ENCODE results near the gene PKN3. TPM values are rescaled to one million over a fixed set of nuclear protein-coding genes. Genes with fewer than 3 reads are reported as not detected.
A peak's percentile ranks its signal among the peaks of the same experiment; 100 is the strongest.

Gene PKN3
- total RNA-seq, 2 experiments from 2014 or later, result 8.2 to 9.1 TPM

DNA sequence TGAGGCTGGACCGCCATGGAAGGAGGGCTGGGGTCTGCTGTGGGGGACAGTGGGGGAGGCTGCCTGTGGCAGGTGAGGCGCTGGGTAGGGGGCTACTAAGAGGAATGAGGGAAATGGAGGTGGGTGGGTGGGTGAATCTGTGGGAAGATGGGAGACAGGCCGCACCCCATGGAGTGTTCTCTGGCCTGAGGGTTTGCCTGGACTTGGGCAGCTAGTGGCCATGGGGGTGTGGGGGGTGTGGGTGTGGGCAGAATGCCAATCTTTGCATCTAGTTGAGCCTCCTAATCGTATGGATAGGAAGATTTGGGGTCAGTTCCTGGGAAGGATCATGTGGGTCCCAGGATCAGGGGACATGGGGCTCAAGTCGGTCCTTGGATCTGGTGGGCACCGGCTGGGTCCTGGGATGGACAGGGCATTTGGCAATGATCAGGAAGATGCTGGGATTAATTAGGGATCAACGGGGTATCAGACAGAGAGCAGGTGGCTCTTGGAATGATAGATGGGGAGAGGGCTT is 21.1 kb downstream of the PKN3 start:
- POLR2A ChIA-PET, result no interaction called here
- Mint-ChIP-seq H3K27ac (peak overlapping the region; percentile 94), H3K27me3 (no peaks in the 10 kb centered on the region), H3K36me3 (ENCODE audit: low read depth) (peaks cover 15% of the 10 kb centered on the region), H3K9me3 (no peaks in the 10 kb centered on the region), H3K4me1 (peaks cover 52% of the 10 kb centered on the region), H3K4me3 (peak overlapping the region; percentile 94)
- DNase-seq, result no peak
- CTCF ChIA-PET, result interaction anchor here (1.3 to 1.8 kb wide), 2 partner anchors 9 to 22 kb away, joined by 5 to 11 read pairs; partner anchors contain the start of gene PKN3

DNA sequence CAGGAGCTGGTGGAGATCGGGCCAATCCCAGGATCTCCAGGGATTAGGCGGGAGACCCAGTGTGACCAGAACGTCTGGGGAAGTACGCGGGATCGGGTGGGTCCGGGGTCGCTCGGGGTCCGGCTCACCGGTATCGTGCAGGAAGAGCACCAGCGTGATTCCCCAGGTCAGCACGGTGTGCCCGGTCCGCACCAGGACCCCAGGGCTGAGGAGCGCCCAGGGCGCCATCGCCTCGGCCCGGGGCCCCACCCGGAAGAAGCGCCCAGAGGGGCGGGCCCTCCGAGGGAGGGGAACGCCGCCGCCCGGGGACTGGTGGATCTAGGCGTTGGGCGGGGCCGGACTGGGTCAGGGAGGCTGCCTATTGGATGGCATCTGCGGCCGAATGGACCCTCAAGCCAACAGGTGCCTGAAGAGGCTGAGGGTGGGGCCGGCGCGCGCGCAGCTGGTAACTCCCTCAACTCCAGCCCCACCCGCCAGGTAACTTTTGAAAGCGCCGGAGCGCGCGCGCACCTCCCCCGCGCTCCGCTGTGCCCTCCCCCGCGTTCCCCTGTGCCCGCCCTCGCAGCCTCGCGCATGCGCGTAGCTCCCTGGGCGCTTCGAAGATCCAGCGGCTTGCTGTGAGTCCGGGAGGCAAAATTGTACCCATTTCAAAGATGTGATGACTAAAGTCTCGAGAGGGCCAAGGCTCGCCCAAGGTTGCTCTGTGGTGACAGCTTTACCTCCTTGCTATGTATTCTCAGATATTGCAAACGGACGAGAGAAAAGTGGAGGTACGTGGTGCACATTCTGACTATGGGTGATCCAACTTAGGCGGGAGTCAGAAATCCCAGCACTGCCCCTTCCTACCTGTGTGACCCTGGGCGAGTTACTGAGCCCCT is 21.8 kb downstream of the PKN3 start, which contains the start of gene ZDHHC12:
Gene ZDHHC12, minus strand, starts transcription at position 262 of the 878 bp plus-strand sequence. Its CDS starts 34 bp downstream, at position 228.
- no peaks in the 10 kb centered on the region for H3K27me3 Mint-ChIP-seq
- POLR2A ChIA-PET, result interaction anchor here (0.6 to 0.9 kb wide), 2 partner anchors 171 to 677 kb away, joined by 3 to 4 read pairs; no protein-coding TSS in a partner anchor
- H3K27ac Mint-ChIP-seq, result peak within 1 kb of the TSS; percentile 94
- H3K4me3 Mint-ChIP-seq, result peak within 1 kb of the TSS; percentile 94
- CTCF ChIA-PET, result interaction anchor here (0.6 to 1.8 kb wide), 7 partner anchors 9 to 412 kb away, joined by 3 to 11 read pairs (median 4); partner anchors contain the start of gene PKN3
- peaks cover 53% of the 10 kb centered on the region for H3K4me1 Mint-ChIP-seq
- H3K36me3 Mint-ChIP-seq (ENCODE audit: low read depth), result peaks cover 15% of the 10 kb centered on the region
- H3K9me3 Mint-ChIP-seq, result no peaks in the 10 kb centered on the region
- DNase-seq, result peak; percentile 100

DNA sequence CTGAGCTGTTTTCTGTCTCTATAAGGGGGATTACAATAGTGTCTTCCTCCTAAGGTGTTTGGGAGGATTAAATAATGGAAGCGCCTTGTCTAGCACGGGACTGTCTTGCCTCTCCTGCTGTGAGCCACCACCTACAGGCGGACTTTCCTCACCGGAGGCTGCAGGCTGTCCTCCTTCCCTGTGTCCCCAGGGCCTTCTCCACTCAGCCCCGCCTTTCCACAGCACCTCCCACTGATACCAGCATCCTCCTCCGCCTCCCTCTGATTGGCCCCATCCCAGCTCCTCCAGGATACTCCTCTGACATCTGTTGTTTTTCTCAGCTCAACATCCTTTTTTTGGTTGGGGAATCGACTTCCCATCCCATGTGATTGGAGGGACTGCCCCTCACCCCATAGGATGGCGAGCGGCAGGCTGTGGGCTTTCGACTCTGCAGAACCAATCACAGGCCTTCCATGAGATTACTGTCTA is 22.5 kb downstream of the PKN3 start:
- Mint-ChIP-seq H3K36me3 (ENCODE audit: low read depth) (peaks cover 14% of the 10 kb centered on the region), H3K27me3 (no peaks in the 10 kb centered on the region), H3K27ac (peak overlapping the region; percentile 89), H3K4me3 (peak overlapping the region; percentile 94), H3K4me1 (peaks cover 55% of the 10 kb centered on the region), H3K9me3 (no peaks in the 10 kb centered on the region)
- peak; percentile 57 for DNase-seq
- ChIA-PET CTCF (interaction anchor here (0.6 to 1.8 kb wide), 7 partner anchors 8 to 413 kb away, joined by 3 to 11 read pairs (median 4); partner anchors contain the start of gene PKN3), POLR2A (interaction anchor here (0.9 kb wide), 1 partner anchor 172 kb away, joined by 3 read pairs; no protein-coding TSS in a partner anchor)

DNA sequence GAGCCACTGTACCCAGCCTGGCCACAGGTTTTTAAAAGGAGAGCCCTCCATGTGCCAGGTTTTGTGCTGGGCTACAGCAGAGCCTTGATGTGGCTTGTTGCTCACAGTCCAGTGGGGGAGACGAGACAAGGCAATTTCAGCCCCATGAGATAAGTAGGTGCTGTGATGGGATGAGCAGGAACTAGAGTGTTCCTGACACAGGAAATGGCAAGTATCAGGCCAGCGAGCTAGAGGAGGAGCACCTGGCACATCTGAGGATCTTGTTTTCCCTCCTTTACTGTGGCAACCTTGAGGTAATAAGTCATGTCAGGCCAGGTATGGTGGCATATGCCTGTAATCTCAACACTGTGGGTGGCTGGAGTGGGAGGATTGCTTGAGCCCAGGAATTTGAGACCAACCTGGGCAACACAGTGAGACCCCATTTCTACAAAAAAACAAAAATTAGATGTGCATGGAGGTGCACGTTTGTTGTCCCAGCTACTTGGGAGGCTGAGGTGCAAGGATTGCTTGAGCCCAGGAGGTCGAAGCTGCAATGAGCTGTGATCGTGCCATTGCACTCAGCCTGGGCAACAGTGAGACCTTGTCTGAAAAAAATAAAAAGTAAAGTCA is 25.4 kb downstream of the PKN3 start:
- peak overlapping the region; percentile 62 for H3K27ac Mint-ChIP-seq
- ChIA-PET CTCF (interaction anchor here (1.5 kb wide), 1 partner anchor 18 kb away, joined by 3 read pairs; no protein-coding TSS in a partner anchor), POLR2A (no interaction called here)
- no peak for DNase-seq
- H3K4me3 Mint-ChIP-seq, result no peak overlapping the region
- no peaks in the 10 kb centered on the region for H3K9me3 Mint-ChIP-seq
- H3K36me3 Mint-ChIP-seq (ENCODE audit: low read depth), result peaks cover 2% of the 10 kb centered on the region
- no peaks in the 10 kb centered on the region for H3K27me3 Mint-ChIP-seq
- peaks cover 45% of the 10 kb centered on the region for H3K4me1 Mint-ChIP-seq

DNA sequence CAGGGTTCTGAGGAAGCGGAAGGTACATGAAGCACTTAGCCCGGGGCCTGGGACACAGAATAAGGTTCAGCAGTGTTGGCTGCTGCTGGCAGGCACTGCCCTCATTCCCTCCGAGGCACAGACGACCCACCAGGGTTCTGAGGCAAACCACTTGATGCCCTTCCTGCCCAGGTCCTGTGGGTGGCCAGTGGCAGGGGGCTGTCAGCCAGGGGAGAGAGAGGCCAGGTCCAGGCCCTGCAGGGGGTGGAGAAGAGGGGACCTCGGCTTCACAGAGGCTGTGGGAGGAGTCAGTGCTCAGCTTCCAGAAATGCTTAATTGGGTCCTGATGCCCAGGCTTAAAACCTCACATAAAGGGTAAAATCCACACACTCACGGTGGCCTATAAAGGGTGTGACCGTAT is 26.0 kb downstream of the PKN3 start:
- no peaks in the 10 kb centered on the region for H3K27me3 Mint-ChIP-seq
- DNase-seq, result no peak
- H3K27ac Mint-ChIP-seq, result no peak overlapping the region
- H3K4me1 Mint-ChIP-seq, result peaks cover 41% of the 10 kb centered on the region
- H3K36me3 Mint-ChIP-seq (ENCODE audit: low read depth), result peaks cover 2% of the 10 kb centered on the region
- POLR2A ChIA-PET, result no interaction called here
- no peaks in the 10 kb centered on the region for H3K9me3 Mint-ChIP-seq
- H3K4me3 Mint-ChIP-seq, result no peak overlapping the region
- CTCF ChIA-PET, result interaction anchor here (1.5 kb wide), 1 partner anchor 17 kb away, joined by 3 read pairs; no protein-coding TSS in a partner anchor

DNA sequence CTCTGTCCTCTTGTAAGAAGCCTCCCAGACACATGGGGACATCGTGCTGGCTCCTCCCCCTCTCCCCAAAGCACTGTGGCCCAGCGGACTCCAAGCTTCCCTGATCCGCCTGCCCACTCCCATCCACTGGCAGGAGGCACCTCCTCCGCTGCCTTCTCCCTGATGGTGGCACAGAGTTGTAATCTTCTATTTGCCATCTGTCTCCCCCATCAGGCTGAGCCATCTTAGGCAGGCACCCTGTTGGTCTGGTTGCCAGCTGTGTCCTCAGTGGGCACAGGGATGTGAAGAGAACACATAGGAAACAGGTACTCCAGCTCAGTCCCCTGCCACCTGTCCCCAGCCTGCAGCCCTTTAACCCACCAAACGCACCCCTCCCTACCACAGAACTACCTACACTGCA is 27.0 kb downstream of the PKN3 start:
- H3K27ac Mint-ChIP-seq, result no peak overlapping the region

DNA sequence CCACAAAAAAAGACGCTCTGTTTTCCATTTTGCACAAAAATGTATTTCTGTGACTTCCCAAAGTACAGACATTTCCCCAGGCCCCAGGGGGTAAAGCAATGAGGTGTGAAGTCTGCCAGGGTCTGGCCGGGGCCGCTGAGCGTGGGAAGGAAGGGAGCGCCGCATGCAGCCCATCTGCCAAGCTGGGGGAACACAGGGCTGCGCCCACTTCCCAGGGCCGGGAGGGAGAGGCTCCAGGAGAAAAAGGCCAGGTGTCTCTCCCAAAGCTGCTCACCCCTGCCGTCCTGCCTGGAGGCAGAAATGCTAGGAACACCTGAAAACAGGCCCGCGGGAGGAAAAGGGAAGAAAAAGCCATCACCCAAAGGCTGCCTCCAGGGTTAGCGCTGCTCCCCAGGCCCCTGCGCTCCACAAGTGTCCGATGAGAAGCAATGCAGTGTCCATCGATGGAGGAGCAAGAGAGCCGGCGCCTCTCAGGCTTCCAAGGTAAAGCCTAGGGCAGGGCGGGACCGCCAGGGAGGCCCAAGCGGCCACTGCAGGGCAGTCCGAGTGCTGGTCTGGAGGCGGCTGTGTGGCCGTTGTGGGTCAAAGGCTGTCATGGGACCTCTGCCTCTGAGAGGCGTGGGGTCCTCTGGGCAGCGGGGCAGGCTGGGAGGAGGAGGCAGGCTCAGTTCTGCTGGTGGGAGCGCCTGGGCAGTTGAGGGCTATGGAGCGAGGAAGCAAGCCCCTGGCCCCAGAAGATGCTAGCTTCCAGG is 27.6 kb downstream of the PKN3 start:
- CTCF ChIA-PET, result interaction anchor here (1.1 kb wide), 1 partner anchor 70 kb away, joined by 4 read pairs; no protein-coding TSS in a partner anchor
- no peak for DNase-seq
- H3K4me1 Mint-ChIP-seq, result peaks cover 35% of the 10 kb centered on the region
- no peak overlapping the region for H3K4me3 Mint-ChIP-seq
- H3K27me3 Mint-ChIP-seq, result no peaks in the 10 kb centered on the region
- H3K36me3 Mint-ChIP-seq (ENCODE audit: low read depth), result peaks cover 2% of the 10 kb centered on the region
- POLR2A ChIA-PET, result no interaction called here
- no peaks in the 10 kb centered on the region for H3K9me3 Mint-ChIP-seq
- H3K27ac Mint-ChIP-seq, result no peak overlapping the region

More for the DNA sequence above, 27.0 kb downstream of the PKN3 start:
- Mint-ChIP-seq H3K36me3 (ENCODE audit: low read depth) (peaks cover 2% of the 10 kb centered on the region), H3K9me3 (no peaks in the 10 kb centered on the region), H3K4me1 (peaks cover 40% of the 10 kb centered on the region), H3K4me3 (no peak overlapping the region), H3K27me3 (no peaks in the 10 kb centered on the region)
- ChIA-PET CTCF (interaction anchor here (1.1 kb wide), 1 partner anchor 69 kb away, joined by 4 read pairs; no protein-coding TSS in a partner anchor), POLR2A (no interaction called here)
- no peak for DNase-seq

DNA sequence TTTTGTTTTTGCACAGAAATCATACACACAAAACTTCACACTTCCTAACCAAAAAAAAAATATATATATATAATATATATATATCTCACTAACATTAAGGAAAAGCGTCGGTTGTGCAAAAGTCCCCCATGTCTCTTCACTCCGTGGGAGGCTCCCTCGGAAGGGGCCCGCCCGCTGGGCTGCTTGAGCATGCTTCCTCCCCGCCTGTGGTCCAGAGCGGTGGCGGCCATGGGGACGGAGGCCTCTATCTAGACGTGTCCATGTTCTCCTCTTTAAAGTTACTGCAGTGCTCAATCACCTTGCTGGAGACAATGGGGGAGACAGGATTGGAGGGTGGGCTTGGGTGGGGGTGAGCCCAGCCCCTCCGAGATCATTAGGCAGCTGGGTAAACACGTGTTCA is 28.8 kb downstream of the PKN3 start:
- peaks cover 25% of the 10 kb centered on the region for H3K4me1 Mint-ChIP-seq
- POLR2A ChIA-PET, result no interaction called here
- H3K36me3 Mint-ChIP-seq (ENCODE audit: low read depth), result peaks cover 1% of the 10 kb centered on the region
- H3K4me3 Mint-ChIP-seq, result no peak overlapping the region
- H3K9me3 Mint-ChIP-seq, result no peaks in the 10 kb centered on the region
- CTCF ChIA-PET, result no interaction called here
- H3K27me3 Mint-ChIP-seq, result no peaks in the 10 kb centered on the region
- no peak for DNase-seq
- H3K27ac Mint-ChIP-seq, result no peak overlapping the region

DNA sequence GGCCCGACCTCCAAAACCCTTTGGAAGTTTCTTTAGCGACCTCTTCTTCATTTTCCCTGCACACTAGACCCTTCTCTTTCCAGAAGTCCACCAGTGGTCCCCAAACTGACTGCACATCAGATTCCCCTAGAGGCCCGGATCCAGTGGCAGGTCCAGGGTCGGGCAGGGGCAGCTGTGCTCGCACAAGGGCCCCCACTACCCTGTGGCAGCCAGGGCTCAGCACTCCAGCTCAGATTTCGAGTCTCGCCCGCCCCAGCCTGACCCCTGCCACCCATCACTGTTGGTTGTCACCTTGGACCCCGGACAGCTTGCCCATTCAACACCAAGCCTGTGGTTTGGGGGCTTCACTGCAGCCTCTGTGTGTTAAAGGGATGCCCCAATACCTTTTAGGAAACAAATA is 29.4 kb downstream of the PKN3 start:
- Mint-ChIP-seq H3K27me3 (no peaks in the 10 kb centered on the region), H3K4me1 (peaks cover 22% of the 10 kb centered on the region), H3K36me3 (ENCODE audit: low read depth) (peaks cover 1% of the 10 kb centered on the region), H3K9me3 (no peaks in the 10 kb centered on the region), H3K4me3 (no peak overlapping the region), H3K27ac (no peak overlapping the region)
- ChIA-PET POLR2A (no interaction called here), CTCF (interaction anchor here (1.2 kb wide), 1 partner anchor 20 kb away, joined by 3 read pairs; no protein-coding TSS in a partner anchor)
- no peak for DNase-seq

DNA sequence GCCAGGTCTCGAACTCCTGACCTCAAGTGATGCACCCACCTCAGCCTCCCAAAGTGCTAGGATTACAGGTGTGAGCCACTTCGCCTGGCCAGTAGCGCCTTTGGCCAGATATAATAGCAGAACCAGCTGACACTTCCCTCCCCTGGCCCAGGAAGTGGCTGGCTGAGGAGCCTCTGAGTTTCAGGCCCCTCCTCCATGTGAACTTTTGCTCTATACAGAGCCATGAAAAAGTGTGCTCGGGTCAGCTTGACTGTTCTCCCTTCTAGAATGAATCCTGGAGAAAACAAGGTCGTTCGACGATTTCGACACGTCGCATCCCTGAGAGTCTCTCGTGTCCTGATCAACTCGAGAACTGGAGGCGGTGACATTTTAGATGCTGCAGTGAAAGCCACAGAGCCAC is 30.3 kb downstream of the PKN3 start:
- CTCF ChIA-PET, result interaction anchor here (1.2 to 1.5 kb wide), 3 partner anchors 9 to 30 kb away, joined by 3 to 5 read pairs (median 3); partner anchors contain the start of genes PKN3 and ZDHHC12

DNA sequence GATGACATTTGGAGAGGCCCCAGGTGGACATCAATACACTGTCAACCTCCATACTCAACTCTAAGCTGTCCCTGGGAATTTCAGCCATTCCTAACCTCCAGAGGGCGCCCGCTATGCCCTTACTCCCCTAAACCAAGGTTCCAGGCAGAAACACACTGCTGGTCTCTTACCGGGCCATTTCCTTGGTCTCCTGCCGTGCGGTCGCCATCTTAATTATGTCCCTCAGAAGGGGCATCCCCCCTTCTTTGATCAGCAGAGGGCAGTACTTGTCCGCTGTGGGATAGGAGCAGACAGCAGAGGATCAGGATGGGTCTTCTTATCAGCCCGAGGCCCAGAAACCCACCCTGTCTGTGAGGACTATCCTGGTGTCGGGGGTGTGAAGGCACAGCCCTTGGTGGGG is 31.0 kb downstream of the PKN3 start:
- H3K9me3 Mint-ChIP-seq, result no peaks in the 10 kb centered on the region
- H3K4me3 Mint-ChIP-seq, result no peak overlapping the region
- no peaks in the 10 kb centered on the region for H3K27me3 Mint-ChIP-seq
- H3K27ac Mint-ChIP-seq, result no peak overlapping the region
- H3K36me3 Mint-ChIP-seq (ENCODE audit: low read depth), result peaks cover 6% of the 10 kb centered on the region
- DNase-seq, result no peak
- H3K4me1 Mint-ChIP-seq, result peaks cover 8% of the 10 kb centered on the region
- POLR2A ChIA-PET, result no interaction called here
- CTCF ChIA-PET, result interaction anchor here (1.2 to 1.5 kb wide), 3 partner anchors 9 to 85 kb away, joined by 3 to 5 read pairs (median 3); partner anchors contain the start of genes ENDOG, PKN3 and ZDHHC12

More for the DNA sequence above, 30.3 kb downstream of the PKN3 start:
- H3K27me3 Mint-ChIP-seq, result no peaks in the 10 kb centered on the region
- H3K4me3 Mint-ChIP-seq, result no peak overlapping the region
- no peak for DNase-seq
- peak overlapping the region; percentile 50 for H3K27ac Mint-ChIP-seq
- no peaks in the 10 kb centered on the region for H3K9me3 Mint-ChIP-seq
- peaks cover 6% of the 10 kb centered on the region for H3K36me3 Mint-ChIP-seq (ENCODE audit: low read depth)
- peaks cover 15% of the 10 kb centered on the region for H3K4me1 Mint-ChIP-seq
- POLR2A ChIA-PET, result no interaction called here

DNA sequence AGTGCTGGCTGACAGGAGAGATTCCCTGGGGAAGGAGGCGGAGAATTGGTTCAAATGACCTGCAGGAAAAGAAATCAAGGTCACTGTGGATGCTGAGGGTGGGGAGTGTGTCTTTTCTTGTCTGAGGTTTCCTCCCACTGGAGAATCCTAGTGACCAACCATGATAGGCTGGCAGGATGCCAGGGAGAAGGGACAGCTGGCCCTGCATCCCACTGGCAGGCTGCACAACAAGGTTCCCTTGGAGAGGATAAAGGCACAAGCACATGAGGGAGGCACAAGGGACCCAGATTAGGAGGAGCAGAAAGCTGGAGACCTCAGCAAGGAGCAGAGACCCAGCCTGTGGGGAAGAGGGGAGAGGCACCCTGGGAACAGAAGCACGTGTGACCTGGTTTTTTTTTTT is 33.1 kb downstream of the PKN3 start:
- peaks cover 13% of the 10 kb centered on the region for H3K36me3 Mint-ChIP-seq (ENCODE audit: low read depth)
- H3K4me1 Mint-ChIP-seq, result peaks cover 4% of the 10 kb centered on the region
- H3K27me3 Mint-ChIP-seq, result no peaks in the 10 kb centered on the region
- no peak overlapping the region for H3K27ac Mint-ChIP-seq
- H3K4me3 Mint-ChIP-seq, result no peak overlapping the region
- ChIA-PET CTCF (interaction anchor here (1.6 kb wide), 1 partner anchor 10 kb away, joined by 5 read pairs; no protein-coding TSS in a partner anchor), POLR2A (no interaction called here)
- DNase-seq, result no peak
- H3K9me3 Mint-ChIP-seq, result no peaks in the 10 kb centered on the region

Measured in activated CD4-positive, alpha-beta T cell treated with anti-CD3 and anti-CD28 coated beads, Interleukin-2, amount 10 ng/mL, durations not matched to agents 7 days and 5 days (primary cell).